Endometrial microvascular endothelial cells (primary cell): ENCODE measurements around the gene CDHR1. TPM values are rescaled to one million over a fixed set of nuclear protein-coding genes. Genes with fewer than 3 reads are reported as not detected.

Experiments used
- in situ Hi-C: cut with HindIII; loops from 2 replicates; pipeline ENCODE4 v1.10.0; 2017; ENCODE audit warnings: low sequenced_read_pairs, low pct_unique_long_range_greater_than_20kb; ENCODE audit errors: inconsistent ontology term
- total RNA-seq: library from RNA; depleted of rRNA; stranded (reverse); fragments of >200 nt; gene quantifications from one replicate; pipeline ENCODE4 v1.2.3, GENCODE V29; 2015; ENCODE audit errors: inconsistent ontology term

CDHR1 gene
- total RNA-seq, 1 donor from 2014 or later = not detected

- in situ Hi-C loops = no loop called here
Measured at GRCh38 chr10:84217746-84218145, 23.4 kb downstream of the CDHR1 start.

- in situ Hi-C loops = no loop called here
Measured at GRCh38 chr10:84221916-84222315, 27.6 kb downstream of the CDHR1 start.

- in situ Hi-C loops = no loop called here
Measured at GRCh38 chr10:84224411-84225028, 30.2 kb downstream of the CDHR1 start.

- in situ Hi-C loops = no loop called here
Measured at GRCh38 chr10:84225427-84226173, 31.3 kb downstream of the CDHR1 start, which contains the start of gene LRIT2. LRIT2 (minus strand) TSS chr10:84225544; CDS start chr10:84225520, 24 bp downstream.

- in situ Hi-C loops = no loop called here
Measured at GRCh38 chr10:84226616-84227015, 32.3 kb downstream of the CDHR1 start.

- in situ Hi-C loops = no loop called here
Measured at GRCh38 chr10:84227810-84228209, 33.5 kb downstream of the CDHR1 start.

- in situ Hi-C loops = no loop called here
Measured at GRCh38 chr10:84230359-84230758, 36.0 kb downstream of the CDHR1 start.

GRCh38 chr10:84232376-84232775, 38.0 kb downstream of the CDHR1 start:
- in situ Hi-C loops = no loop called here

- in situ Hi-C loops = no loop called here
Measured at GRCh38 chr10:84233940-84234339, 39.6 kb downstream of the CDHR1 start.

- in situ Hi-C loops = no loop called here
Measured at GRCh38 chr10:84234479-84234878, 40.1 kb downstream of the CDHR1 start.

GRCh38 chr10:84235096-84235495, 40.8 kb downstream of the CDHR1 start:
- in situ Hi-C loops = no loop called here

- in situ Hi-C loops = no loop called here
Measured at GRCh38 chr10:84236807-84237198, 42.5 kb downstream of the CDHR1 start.

GRCh38 chr10:84237199-84238051, 43.1 kb downstream of the CDHR1 start:
- in situ Hi-C loops = no loop called here

GRCh38 chr10:84238909-84239308, 44.6 kb downstream of the CDHR1 start:
- in situ Hi-C loops = no loop called here

- in situ Hi-C loops = no loop called here
Measured at GRCh38 chr10:84241185-84241790, 47.0 kb downstream of the CDHR1 start, which contains the start of gene LRIT1. LRIT1 (minus strand) TSS chr10:84241546; CDS start chr10:84241439, 107 bp downstream.

- in situ Hi-C loops = no loop called here
Measured at GRCh38 chr10:84243759-84244158, 49.4 kb downstream of the CDHR1 start.

- in situ Hi-C loops = no loop called here
Measured at GRCh38 chr10:84244651-84245270, 50.4 kb downstream of the CDHR1 start, which contains the start of gene RGR. RGR (plus strand) TSS chr10:84245053; CDS start chr10:84245091, 38 bp downstream.

GRCh38 chr10:84247496-84247895, 53.2 kb downstream of the CDHR1 start:
- in situ Hi-C loops = no loop called here

GRCh38 chr10:84248794-84249193, 54.5 kb downstream of the CDHR1 start:
- in situ Hi-C loops = no loop called here
